NCI-H187 treated with DMSO at 0.1 percent for 48 hours (cell line): ENCODE measurements around the gene TIGD3.

Source experiments
- DNase-seq: peaks from one replicate; lab custom pipeline; 2025; lab: John Stamatoyannopoulos, UW

The TIGD3 gene

DNA sequence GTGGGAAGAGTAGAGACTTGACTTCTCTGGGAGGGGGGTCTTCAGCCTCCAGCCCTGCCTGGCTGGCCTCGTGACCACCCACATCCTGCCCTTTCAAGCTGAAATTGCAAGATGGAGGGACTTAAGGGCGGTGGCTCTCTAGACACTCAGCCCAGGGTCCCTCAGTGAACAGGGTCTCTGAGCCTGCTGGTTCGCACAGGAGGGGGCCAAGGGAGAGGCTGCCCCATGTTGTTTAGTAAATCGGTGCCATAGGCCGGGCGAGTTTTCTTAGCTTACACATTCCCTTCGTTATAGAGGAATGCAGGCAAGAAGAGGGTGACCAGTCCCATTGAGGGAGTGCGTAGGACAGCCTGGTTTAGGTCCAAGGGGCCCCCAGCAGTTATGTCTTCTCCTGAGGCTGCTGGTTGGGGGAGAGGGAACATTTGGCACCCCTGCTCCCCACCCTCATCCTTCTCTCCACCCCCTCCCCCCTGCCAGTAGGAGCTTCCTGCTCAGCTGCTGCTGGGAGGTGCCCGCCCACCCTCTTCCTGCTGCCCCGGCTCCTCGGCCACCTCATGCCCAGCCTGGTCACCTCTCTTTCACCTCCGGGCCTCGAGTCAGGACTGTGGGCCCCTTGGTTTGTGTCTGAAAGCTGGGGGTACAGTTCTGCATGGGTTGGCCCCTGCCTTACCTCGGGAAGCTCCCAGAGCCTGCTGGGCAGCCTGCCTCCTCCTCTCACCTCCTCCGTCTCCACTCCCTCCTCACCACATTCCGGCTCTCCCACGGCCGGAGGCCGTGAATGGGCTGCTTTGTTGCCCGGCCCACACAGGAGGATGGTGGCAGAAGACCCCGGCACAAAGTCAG lies 35.8 kb downstream of the TIGD3 start:
- DNase-seq, result no peak

DNA sequence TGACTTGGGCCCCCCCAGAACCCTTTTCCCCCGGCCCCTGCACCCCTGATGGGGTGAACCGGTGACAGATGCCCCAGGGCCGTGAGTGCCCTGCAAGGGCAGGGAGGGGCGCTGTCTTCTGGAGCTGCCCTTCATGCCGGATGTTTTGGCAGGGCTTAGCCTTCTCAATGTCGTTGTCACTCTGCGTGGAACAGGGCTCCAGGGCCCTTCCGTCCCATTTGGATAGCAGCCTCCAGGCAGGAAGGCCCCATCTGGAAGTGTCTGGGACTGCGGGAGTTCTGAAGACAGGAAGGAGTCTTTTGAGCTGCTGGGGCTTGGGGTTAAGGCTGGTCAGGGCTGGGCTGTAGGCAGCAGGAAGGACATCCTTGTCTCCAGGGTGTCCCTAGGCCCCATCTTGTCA lies 36.4 kb downstream of the TIGD3 start:
- DNase-seq, result no peak

DNA sequence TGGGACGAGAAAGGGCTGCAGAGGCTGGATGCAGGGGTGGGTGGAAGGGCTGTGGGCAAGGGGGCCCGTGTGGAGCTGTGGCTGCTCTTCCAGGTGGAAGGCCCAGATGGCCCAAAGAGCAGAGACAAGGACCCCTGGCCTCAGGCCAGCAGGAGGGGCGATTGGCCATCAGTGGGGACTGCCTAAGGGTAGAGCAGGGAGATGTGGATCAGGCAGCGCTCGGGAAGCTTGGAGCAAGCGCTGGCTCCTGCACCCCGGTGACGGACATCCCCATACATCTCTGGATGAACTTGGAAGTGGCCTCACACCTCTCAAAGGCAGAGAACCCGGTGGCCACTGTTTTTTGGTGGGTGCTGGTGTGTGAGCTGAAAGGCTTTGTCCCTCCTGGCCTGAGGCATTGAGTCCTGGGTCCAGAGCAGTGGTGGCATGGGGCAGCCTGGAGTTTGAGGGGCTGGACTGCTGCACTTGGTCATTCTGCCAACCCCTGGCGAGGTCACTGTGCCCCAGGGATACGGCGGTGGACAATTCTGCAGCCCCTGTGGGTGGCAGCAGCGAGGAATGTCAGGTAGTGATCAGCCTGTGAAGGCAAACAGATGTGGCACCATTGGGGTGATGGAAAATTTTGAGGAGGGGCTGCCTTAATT lies 37.8 kb downstream of the TIGD3 start:
- DNase-seq, result no peak

GRCh38 chr11:65392899-65393298 lies 38.3 kb downstream of the TIGD3 start:
- no peak for DNase-seq

DNA sequence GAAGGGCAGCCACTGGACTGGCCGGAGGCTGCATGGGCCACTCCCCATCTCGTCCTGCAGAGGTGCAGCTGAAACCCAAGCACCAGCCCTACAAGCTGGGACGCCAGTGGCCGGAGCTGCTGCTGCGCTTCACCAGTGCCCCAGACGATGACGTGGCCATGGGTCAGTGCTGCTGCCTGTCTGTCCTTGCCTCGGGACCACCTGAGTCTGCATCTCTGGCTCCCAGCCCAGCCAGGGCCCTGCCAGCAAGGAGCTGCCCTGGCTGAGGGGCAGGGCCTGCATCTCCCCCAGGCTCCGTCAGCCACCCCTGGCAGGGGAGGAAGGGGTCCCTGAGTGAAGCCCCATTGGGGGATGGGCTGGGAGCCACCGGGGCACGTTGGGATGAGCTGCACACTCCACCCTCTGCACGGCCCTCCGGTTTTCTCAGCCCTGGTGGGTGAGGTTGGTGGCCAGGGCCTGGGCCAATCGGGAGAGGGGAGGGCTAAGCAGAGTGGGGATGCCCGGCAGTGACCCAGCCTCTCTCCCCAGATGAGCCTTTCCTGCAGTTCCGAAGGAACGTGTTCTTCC lies 39.0 kb downstream of the TIGD3 start:
- no peak for DNase-seq

DNA sequence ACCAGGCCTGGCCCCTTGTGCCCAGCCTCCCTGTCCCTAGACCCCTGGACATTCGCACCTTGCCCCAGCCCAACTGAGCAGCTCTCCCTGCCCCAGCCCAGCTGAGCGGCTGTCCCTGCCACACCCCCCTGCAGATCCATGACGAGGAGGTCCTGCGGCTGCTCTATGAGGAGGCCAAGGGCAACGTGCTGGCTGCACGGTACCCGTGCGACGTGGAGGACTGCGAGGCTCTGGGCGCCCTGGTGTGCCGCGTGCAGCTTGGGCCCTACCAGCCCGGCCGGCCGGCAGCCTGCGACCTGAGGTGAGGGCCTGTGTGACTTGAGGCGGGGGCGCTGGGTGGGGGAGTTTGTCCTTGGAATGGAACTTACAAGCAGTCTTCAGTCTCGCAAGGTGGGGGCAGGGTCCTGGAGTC lies 39.6 kb downstream of the TIGD3 start:
- DNase-seq, result no peak

- no peak for DNase-seq
These were observed 41.5 kb downstream of the TIGD3 start for GRCh38 chr11:65395961-65396530.

DNA sequence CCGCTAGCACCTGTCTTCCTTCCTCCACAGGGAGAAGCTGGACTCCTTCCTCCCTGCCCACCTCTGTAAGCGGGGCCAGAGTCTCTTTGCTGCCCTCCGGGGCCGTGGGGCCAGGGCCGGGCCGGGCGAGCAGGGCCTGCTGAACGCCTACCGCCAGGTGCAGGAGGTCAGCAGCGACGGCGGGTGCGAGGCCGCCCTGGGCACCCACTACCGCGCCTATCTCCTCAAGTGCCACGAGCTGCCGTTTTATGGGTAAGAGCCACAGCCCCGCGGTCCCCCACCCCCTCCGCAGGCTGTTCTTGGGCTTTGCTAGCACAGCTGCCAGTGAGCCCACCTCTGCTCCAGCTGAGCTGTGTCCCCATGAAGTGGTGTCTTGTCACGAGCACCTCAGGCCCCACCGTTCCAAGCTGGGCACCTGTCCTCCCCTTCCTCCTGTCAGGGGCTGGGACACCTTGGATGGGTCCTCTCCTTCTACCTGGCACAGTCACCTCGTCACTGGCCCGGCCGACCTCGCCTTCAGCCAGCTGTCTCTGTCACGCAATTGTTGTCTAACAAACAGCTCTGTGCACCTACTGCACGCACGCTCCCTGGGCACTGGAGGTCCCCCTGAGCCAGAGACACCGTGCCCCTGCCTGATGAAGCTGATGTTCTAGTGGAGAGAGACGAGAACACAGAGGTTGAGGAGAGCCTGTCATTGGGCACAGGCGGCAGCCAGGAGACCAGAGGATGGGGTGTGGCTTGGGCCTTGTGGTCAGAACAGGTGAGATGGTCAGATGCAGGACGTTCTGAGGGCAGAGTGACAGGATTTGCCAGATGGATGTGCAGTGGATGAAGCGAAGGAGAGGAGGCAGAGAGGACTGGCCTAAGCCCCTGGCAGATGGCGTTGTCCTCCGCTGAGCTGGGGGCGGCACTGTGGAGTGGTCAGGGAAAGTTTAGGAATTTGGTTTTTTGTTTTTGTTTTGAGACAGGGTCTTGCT lies 42.5 kb downstream of the TIGD3 start:
- DNase-seq, result no peak

DNA sequence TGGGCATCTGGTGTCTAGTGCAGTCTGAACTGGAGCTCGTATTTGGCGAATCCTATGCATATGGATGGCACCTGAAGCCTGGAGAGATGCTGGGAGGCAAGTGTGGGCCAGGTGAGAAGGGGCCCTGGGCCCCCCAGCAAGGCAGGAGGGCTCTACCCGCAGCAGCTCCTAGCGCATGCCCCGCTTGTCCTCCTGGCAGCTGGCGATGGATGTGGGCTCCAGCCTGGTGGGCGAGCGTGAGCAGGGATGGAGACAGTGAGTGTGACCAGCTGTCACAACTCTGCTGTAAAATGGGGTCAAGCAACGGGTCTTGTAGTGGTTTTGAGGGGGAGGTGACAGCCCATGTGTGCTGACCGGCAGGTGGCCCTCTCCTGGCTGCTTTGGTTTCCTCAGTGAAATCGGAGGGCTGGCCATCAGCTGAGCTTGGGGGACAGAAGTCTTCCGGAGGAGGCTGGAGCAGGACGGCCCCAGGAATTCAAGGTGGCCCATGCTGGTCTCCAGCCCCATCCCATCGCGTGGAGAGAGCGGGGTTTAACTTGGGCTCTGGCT lies 43.9 kb downstream of the TIGD3 start:
- DNase-seq, result no peak

DNA sequence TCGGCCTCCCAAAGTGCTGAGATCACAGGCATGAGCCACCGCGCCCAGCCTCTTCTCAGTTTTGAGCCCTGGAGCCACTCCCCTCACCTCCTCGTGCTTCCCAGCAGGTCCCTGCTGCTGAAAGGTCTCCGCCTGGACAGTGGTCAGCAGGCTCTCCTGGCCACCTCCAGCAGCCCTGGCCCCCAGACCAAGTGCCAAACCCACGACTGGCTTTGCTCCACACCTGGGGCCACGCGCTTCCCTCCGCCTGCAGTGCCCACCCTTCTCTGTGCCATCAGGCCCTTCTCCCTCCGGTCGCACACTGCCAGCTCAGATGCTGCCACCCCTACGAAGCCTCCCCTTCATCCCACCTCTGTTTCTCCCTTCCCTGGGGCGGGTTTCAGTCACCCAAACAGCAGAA lies 44.7 kb downstream of the TIGD3 start:
- no peak for DNase-seq

- DNase-seq, result no peak
These were observed 45.3 kb downstream of the TIGD3 start for GRCh38 chr11:65399845-65400244.

DNA sequence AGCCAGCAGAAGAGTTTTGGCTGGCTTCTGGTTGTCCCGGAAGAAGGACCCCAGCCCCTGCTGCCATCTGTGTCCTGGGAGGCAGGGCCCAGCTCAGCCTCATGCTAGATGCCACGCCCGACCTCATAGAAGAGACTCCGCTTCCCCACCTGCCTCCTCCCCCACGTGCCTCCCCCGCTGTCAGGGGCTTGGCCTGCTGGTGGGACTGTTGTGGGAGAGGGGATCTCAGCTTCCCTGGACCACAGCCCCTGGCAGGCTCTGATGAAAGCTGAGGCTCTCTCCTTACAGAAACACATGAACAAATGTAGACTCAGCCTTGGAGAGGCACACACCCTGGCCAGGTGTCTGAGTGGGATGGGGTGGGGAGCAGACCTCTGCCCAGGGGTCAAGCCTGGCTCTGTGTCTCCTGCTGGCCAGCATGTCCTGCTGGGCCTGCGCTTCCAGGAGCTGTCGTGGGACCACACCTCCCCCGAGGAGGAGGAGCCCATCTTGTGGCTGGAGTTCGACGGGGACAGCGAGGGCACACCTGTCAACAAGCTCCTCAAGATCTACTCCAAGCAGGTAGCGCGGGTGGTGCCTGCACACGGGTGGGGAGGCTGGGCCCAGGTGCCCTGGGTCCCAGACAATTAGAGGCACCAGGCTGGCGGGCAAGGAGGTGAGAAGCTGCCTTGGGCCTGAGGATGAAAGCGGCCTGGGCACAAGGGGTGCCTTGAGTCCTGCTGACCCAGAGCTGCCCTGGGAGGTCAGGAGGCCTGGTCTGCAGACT lies 45.9 kb downstream of the TIGD3 start:
- DNase-seq, result no peak

DNA sequence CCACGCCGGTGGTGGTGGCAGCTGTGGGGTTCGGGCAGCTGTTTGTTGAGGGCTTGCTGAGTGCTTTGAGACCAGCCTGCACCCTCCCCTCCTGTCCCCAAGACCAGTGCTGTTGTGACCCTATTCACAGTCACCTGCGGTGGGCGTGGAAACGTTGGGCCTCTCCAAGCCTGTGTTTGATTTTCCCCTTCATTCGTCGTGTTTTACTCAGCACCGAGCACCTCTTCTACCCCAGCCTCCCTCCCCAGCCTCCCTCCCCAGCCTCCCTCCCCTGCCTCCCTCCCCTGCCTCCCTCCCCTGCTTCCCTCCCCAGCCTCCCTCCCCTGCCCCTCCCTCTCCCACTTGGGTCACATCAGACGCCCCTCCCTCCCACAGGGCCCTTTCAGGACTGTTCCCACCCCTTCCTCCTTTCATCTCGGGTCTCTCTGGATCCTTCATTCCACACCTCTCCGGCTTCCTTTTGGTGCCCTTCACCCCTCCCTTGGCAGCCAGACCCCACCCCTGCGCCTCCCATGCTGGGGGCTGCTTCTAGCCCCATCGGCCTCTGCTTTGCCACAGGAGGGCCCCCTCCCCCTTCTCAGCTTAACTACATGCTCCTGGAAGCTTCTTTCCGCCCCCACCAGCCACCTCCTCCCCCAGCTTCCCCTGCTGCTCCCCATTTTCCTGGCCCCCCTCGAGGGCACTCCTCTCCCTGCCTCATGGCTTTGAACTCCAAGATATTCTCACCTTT lies 46.7 kb downstream of the TIGD3 start:
- DNase-seq, result no peak

GRCh38 chr11:65401803-65402248 lies 47.3 kb downstream of the TIGD3 start:
- DNase-seq, result no peak

GRCh38 chr11:65402790-65403189 lies 48.2 kb downstream of the TIGD3 start:
- no peak for DNase-seq

DNA sequence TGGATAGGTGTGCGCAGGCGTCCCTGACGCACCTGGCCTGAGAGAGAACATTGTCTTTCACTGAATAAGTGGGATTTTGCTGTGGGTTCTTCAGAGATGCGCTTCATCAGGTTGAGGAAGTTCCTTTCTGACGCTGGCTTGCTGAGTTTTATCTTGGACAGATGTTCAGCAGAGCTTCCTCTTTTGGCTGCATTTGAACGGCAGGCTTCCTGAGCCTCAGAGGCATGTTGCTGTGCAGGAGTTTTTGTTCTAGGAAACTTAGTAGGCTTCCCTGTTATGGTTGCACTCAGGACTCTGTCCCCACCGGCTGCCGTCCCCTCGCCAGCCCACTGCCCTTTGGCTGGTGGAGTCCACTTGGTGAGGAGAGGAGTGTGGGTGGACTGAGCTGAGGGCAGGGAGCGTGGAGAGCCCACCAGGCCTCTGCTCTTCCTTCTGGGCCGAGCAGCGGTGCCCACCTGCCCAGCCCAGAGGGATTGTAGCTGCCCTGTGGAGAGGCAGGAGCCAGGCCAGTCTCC lies 49.1 kb downstream of the TIGD3 start:
- no peak for DNase-seq

GRCh38 chr11:65404210-65404609 lies 49.7 kb downstream of the TIGD3 start:
- no peak for DNase-seq

DNA sequence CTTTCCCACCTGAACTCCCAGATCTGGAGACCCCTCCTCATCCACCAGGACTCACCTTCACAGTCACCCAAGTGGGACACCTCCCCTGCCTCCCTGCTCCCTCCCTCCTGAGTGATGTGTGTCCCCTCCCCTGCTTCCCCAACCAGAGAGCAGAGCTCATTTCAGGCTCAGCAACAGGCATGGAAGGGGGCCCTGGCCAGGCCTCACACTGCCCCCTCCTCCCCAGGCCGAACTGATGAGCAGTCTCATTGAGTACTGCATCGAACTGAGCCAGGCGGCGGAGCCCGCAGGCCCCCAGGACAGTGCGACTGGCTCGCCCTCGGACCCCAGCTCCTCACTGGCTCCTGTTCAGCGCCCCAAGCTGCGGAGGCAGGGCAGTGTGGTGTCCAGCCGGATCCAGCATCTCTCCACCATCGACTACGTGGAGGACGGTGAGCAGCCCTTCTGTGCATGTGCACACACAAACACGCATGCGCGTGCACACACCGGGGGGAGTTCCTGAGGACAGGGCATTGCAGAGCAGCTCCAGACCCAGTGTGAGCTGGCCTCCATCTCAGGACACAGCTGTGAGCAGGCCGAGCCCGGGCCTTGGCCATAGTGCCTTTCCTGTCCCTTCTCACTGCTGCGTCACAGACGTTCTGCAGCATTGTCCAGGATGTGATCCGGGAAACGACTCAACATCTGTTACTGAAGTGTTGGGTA lies 50.2 kb downstream of the TIGD3 start:
- no peak for DNase-seq
